IgD-negative memory B cell (primary cell): ENCODE results near the gene WNK1. TPM values are rescaled to one million over a fixed set of nuclear protein-coding genes. Genes with fewer than 3 reads are reported as not detected.
"Not testable (repeated sequence)": the region's sequence is repeated elsewhere in the genome, so short reads cannot be mapped to it uniquely, and the experiment has no call there.

Experiments
- H3K27ac Mint-ChIP-seq, 3 donors: one replicate each; pipeline ENCODE4 v1.8.0; 2020 to 2022; ENCODE audit warnings: mild to moderate bottlenecking in 3 of 3, mixed read lengths in 3 of 3, moderate library complexity in 1 of 3
- H3K27me3 Mint-ChIP-seq: one replicate; pipeline ENCODE4 v1.8.0; 2021; ENCODE audit warnings: mixed read lengths
- H3K36me3 Mint-ChIP-seq: one replicate; pipeline ENCODE4 v1.8.0; 2020; ENCODE audit warnings: mild to moderate bottlenecking, mixed read lengths
- H3K4me1 Mint-ChIP-seq, 3 donors: one replicate each; pipeline ENCODE4 v1.8.0; 2020 to 2022; ENCODE audit warnings: mixed read lengths in 3 of 3, mild to moderate bottlenecking in 1 of 3
- H3K4me3 Mint-ChIP-seq, 4 donors: one replicate each; pipeline ENCODE4 v1.8.0; 2020 to 2022; ENCODE audit warnings: mild to moderate bottlenecking in 4 of 4, mixed read lengths in 4 of 4, moderate library complexity in 3 of 4
- H3K9me3 Mint-ChIP-seq, 3 donors: one replicate each; pipeline ENCODE4 v1.8.0; 2020 to 2021; ENCODE audit warnings: mixed read lengths in 3 of 3, mild to moderate bottlenecking in 1 of 3
- polyA plus RNA-seq: library from polyadenylated mRNA; unstranded; fragments of 300-500 nt; fragmentation: Illumina TruSeq; gene quantifications from one replicate; pipeline ENCODE4 v1.2.3, GENCODE V29; 2021

The WNK1 gene
- polyA plus RNA-seq, 1 donor from 2014 or later = 47.0 TPM

GRCh38 chr12:931060-931459 is 178.7 kb downstream of the WNK1 start:
- Mint-ChIP-seq H3K27me3 (no peaks in the 10 kb centered on the region), H3K4me3 (no peak overlapping the region), H3K27ac (no peak overlapping the region), H3K4me1 (peaks cover 0 to 2% (median 0%) of the 10 kb centered on the region in 3 donors), H3K36me3 (peaks cover 3% of the 10 kb centered on the region), H3K9me3 (no peaks in the 10 kb centered on the region)

GRCh38 chr12:931591-931990 is 179.2 kb downstream of the WNK1 start:
- no peak overlapping the region for H3K27ac Mint-ChIP-seq
- no peak overlapping the region for H3K4me3 Mint-ChIP-seq
- H3K4me1 Mint-ChIP-seq = peaks cover 0 to 2% (median 0%) of the 10 kb centered on the region in 3 donors
- H3K9me3 Mint-ChIP-seq = no peaks in the 10 kb centered on the region
- peaks cover 1% of the 10 kb centered on the region for H3K36me3 Mint-ChIP-seq
- H3K27me3 Mint-ChIP-seq = no peaks in the 10 kb centered on the region

- H3K36me3 Mint-ChIP-seq, H3K9me3 Mint-ChIP-seq, H3K27me3 Mint-ChIP-seq, H3K4me1 Mint-ChIP-seq, H3K4me3 Mint-ChIP-seq, H3K27ac Mint-ChIP-seq: not testable (repeated sequence)
Measured at GRCh38 chr12:935891-936290, 183.5 kb downstream of the WNK1 start.

- Mint-ChIP-seq H3K9me3 (no peaks in the 10 kb centered on the region), H3K4me1 (peaks cover 4 to 10% (median 6%) of the 10 kb centered on the region in 3 donors)
Measured at GRCh38 chr12:936377-937345, 184.3 kb downstream of the WNK1 start.

GRCh38 chr12:938810-939209 is 186.4 kb downstream of the WNK1 start:
- Mint-ChIP-seq H3K4me3 (no peak overlapping the region), H3K4me1 (peaks cover 6 to 8% (median 7%) of the 10 kb centered on the region in 3 donors), H3K27me3 (no peaks in the 10 kb centered on the region), H3K36me3 (peaks cover 13% of the 10 kb centered on the region), H3K9me3 (no peaks in the 10 kb centered on the region), H3K27ac (no peak overlapping the region)

More at GRCh38 chr12:936377-937345, 184.3 kb downstream of the WNK1 start:
- Mint-ChIP-seq H3K4me3 (no peak overlapping the region), H3K36me3 (peaks cover 11% of the 10 kb centered on the region), H3K27me3 (no peaks in the 10 kb centered on the region), H3K27ac (no peak overlapping the region)

- Mint-ChIP-seq H3K4me3 (no peak overlapping the region), H3K27ac (peak overlapping the region in 1 of 3 donors; percentile 45), H3K9me3 (no peaks in the 10 kb centered on the region), H3K4me1 (peaks cover 17 to 26% (median 26%) of the 10 kb centered on the region in 3 donors), H3K36me3 (peaks cover 12% of the 10 kb centered on the region), H3K27me3 (no peaks in the 10 kb centered on the region)
Measured at GRCh38 chr12:943051-943450, 190.7 kb downstream of the WNK1 start.

GRCh38 chr12:944211-944610 is 191.8 kb downstream of the WNK1 start:
- peaks cover 23 to 34% (median 30%) of the 10 kb centered on the region in 3 donors for H3K4me1 Mint-ChIP-seq

GRCh38 chr12:946212-946611 is 193.8 kb downstream of the WNK1 start:
- peak overlapping the region in 2 of 3 donors; percentile 70 to 85 for H3K27ac Mint-ChIP-seq
- H3K4me1 Mint-ChIP-seq = peaks cover 23 to 32% (median 26%) of the 10 kb centered on the region in 3 donors
- peak overlapping the region in 2 of 4 donors; percentile 30 to 80 for H3K4me3 Mint-ChIP-seq
- peaks cover 2% of the 10 kb centered on the region for H3K36me3 Mint-ChIP-seq
- H3K27me3 Mint-ChIP-seq = no peaks in the 10 kb centered on the region
- no peaks in the 10 kb centered on the region for H3K9me3 Mint-ChIP-seq

More at GRCh38 chr12:944211-944610, 191.8 kb downstream of the WNK1 start:
- H3K36me3 Mint-ChIP-seq = peaks cover 12% of the 10 kb centered on the region
- peak overlapping the region in 1 of 3 donors; percentile 39 for H3K27ac Mint-ChIP-seq
- no peak overlapping the region for H3K4me3 Mint-ChIP-seq
- no peaks in the 10 kb centered on the region for H3K27me3 Mint-ChIP-seq
- H3K9me3 Mint-ChIP-seq = no peaks in the 10 kb centered on the region

GRCh38 chr12:946631-947030 is 194.3 kb downstream of the WNK1 start:
- peak overlapping the region in 2 of 3 donors; percentile 70 to 85 for H3K27ac Mint-ChIP-seq
- peaks cover 26 to 32% (median 26%) of the 10 kb centered on the region in 3 donors for H3K4me1 Mint-ChIP-seq
- H3K4me3 Mint-ChIP-seq = peak overlapping the region in 2 of 4 donors; percentile 30 to 80
- H3K36me3 Mint-ChIP-seq = peaks cover 2% of the 10 kb centered on the region
- H3K9me3 Mint-ChIP-seq = no peaks in the 10 kb centered on the region
- H3K27me3 Mint-ChIP-seq = no peaks in the 10 kb centered on the region

GRCh38 chr12:948238-948637 is 195.9 kb downstream of the WNK1 start:
- no peaks in the 10 kb centered on the region for H3K36me3 Mint-ChIP-seq
- H3K4me3 Mint-ChIP-seq = peak overlapping the region; percentile 74 to 97 (median 92)
- H3K9me3 Mint-ChIP-seq = no peaks in the 10 kb centered on the region
- peaks cover 22 to 32% (median 26%) of the 10 kb centered on the region in 3 donors for H3K4me1 Mint-ChIP-seq
- no peaks in the 10 kb centered on the region for H3K27me3 Mint-ChIP-seq
- peak overlapping the region; percentile 41 to 97 (median 88) for H3K27ac Mint-ChIP-seq

- no peaks in the 10 kb centered on the region for H3K36me3 Mint-ChIP-seq
- H3K4me1 Mint-ChIP-seq = peaks cover 20 to 29% (median 22%) of the 10 kb centered on the region in 3 donors
- peak within 1 kb of the TSS; percentile 95 to 98 (median 97) for H3K27ac Mint-ChIP-seq
- H3K27me3 Mint-ChIP-seq = no peaks in the 10 kb centered on the region
- peak within 1 kb of the TSS; percentile 93 to 97 (median 96) for H3K4me3 Mint-ChIP-seq
- no peaks in the 10 kb centered on the region for H3K9me3 Mint-ChIP-seq
Measured at GRCh38 chr12:949453-950191, 197.2 kb downstream of the WNK1 start, which contains the start of gene RAD52. Gene RAD52, minus strand, starts transcription at chr12:949694. Its CDS starts 16,636 bp downstream, at chr12:933058.

GRCh38 chr12:951176-951575 is 198.8 kb downstream of the WNK1 start:
- peak overlapping the region in 3 of 4 donors; percentile 60 to 93 (median 66) for H3K4me3 Mint-ChIP-seq
- H3K9me3 Mint-ChIP-seq = no peaks in the 10 kb centered on the region
- H3K4me1 Mint-ChIP-seq = peaks cover 14 to 26% (median 24%) of the 10 kb centered on the region in 3 donors
- H3K36me3 Mint-ChIP-seq = no peaks in the 10 kb centered on the region
- no peaks in the 10 kb centered on the region for H3K27me3 Mint-ChIP-seq
- peak overlapping the region; percentile 68 to 97 (median 95) for H3K27ac Mint-ChIP-seq

GRCh38 chr12:953776-954175 is 201.4 kb downstream of the WNK1 start:
- peak overlapping the region in 1 of 3 donors; percentile 63 for H3K27ac Mint-ChIP-seq
- H3K27me3 Mint-ChIP-seq = no peaks in the 10 kb centered on the region
- H3K4me3 Mint-ChIP-seq = peak overlapping the region in 1 of 4 donors; percentile 54
- H3K4me1 Mint-ChIP-seq = peaks cover 6 to 15% (median 15%) of the 10 kb centered on the region in 3 donors
- H3K36me3 Mint-ChIP-seq = no peaks in the 10 kb centered on the region
- no peaks in the 10 kb centered on the region for H3K9me3 Mint-ChIP-seq

GRCh38 chr12:954741-955140 is 202.4 kb downstream of the WNK1 start:
- Mint-ChIP-seq H3K4me3 (no peak overlapping the region), H3K36me3 (no peaks in the 10 kb centered on the region), H3K9me3 (no peaks in the 10 kb centered on the region), H3K27ac (no peak overlapping the region), H3K4me1 (peaks cover 8 to 13% (median 9%) of the 10 kb centered on the region in 3 donors), H3K27me3 (no peaks in the 10 kb centered on the region)

GRCh38 chr12:955939-956338 is 203.6 kb downstream of the WNK1 start:
- Mint-ChIP-seq H3K36me3 (no peaks in the 10 kb centered on the region), H3K4me1 (peaks cover 8 to 11% (median 9%) of the 10 kb centered on the region in 3 donors), H3K27ac (no peak overlapping the region)

More at GRCh38 chr12:955939-956338, 203.6 kb downstream of the WNK1 start:
- no peaks in the 10 kb centered on the region for H3K27me3 Mint-ChIP-seq
- no peaks in the 10 kb centered on the region for H3K9me3 Mint-ChIP-seq
- no peak overlapping the region for H3K4me3 Mint-ChIP-seq
